ENCODE measurements around the gene CLDN4.

GRCh38 chr7:73839290-73839689 is 8.5 kb downstream of the CLDN4 start:
- no peak for TF ChIP-seq CTCF (IDR thresholded peaks at IDR 0.05; ENCODE audit: low read depth, low read length, missing input control)
- TF ChIP-seq TAF1 (conservative IDR thresholded peaks at IDR 0.05), result no peak
- TF ChIP-seq GABPA (IDR thresholded peaks at IDR 0.05 in 1 of 2, conservative IDR thresholded peaks at IDR 0.05 in 1 of 2), result no peak
- no peak for TF ChIP-seq SP1 (IDR thresholded peaks at IDR 0.05)
- TF ChIP-seq ZBTB33 (IDR thresholded peaks at IDR 0.05), result no peak

Measured in liver (tissue), 3 donors.